Muscle of arm (tissue), 12 donors: ENCODE results near the gene CCDC40. TPM values are rescaled to one million over a fixed set of nuclear protein-coding genes. Genes with fewer than 3 reads are reported as not detected.

Experiments used
- DNase-seq: peaks from one replicate; pipeline ENCODE4 v3.0.0-alpha.2; 2013
- polyA plus RNA-seq, 12 donors: library from polyadenylated mRNA; unstranded; fragments of 120-200 nt; gene quantifications; one replicate each; pipeline ENCODE4 v1.2.1, GENCODE V29; 2013; ENCODE audit not compliant: insufficient read length in 12 of 12

Gene CCDC40
- polyA plus RNA-seq, 12 donors = 3.2 to 9.8 (median 5.0) TPM; not detected in 1

GRCh38 chr17:80000981-80001775, 35.3 kb upstream of the CCDC40 start:
- no peak for DNase-seq

- DNase-seq = no peak
Measured at GRCh38 chr17:80002070-80002641, 34.3 kb upstream of the CCDC40 start.

- no peak for DNase-seq
Measured at GRCh38 chr17:80002690-80003490, 33.6 kb upstream of the CCDC40 start.

- no peak for DNase-seq
Measured at GRCh38 chr17:80003969-80004368, 32.5 kb upstream of the CCDC40 start.

- no peak for DNase-seq
Measured at GRCh38 chr17:80005360-80006338, 30.8 kb upstream of the CCDC40 start.

GRCh38 chr17:80006339-80006720, 30.1 kb upstream of the CCDC40 start:
- no peak for DNase-seq

GRCh38 chr17:80006811-80007752, 29.4 kb upstream of the CCDC40 start:
- no peak for DNase-seq

- no peak for DNase-seq
Measured at GRCh38 chr17:80007939-80008338, 28.5 kb upstream of the CCDC40 start.

GRCh38 chr17:80008383-80008840, 28.0 kb upstream of the CCDC40 start:
- peak; percentile 72 for DNase-seq

- no peak for DNase-seq
Measured at GRCh38 chr17:80008848-80009247, 27.6 kb upstream of the CCDC40 start.

GRCh38 chr17:80009391-80010282, 26.8 kb upstream of the CCDC40 start:
- no peak for DNase-seq

- DNase-seq = no peak
Measured at GRCh38 chr17:80010283-80010858, 26.1 kb upstream of the CCDC40 start.

- no peak for DNase-seq
Measured at GRCh38 chr17:80011989-80012555, 24.4 kb upstream of the CCDC40 start.

- no peak for DNase-seq
Measured at GRCh38 chr17:80012765-80013741, 23.4 kb upstream of the CCDC40 start.

- no peak for DNase-seq
Measured at GRCh38 chr17:80017226-80018010, 19.0 kb upstream of the CCDC40 start.
